GM21619 (cell line): ENCODE measurements around the gene PIGC.

ENCODE experiments used
- ATAC-seq: cut with Tn5 transposase; IDR thresholded peaks from one replicate; pipeline ENCODE4 v1.9.1; 2021; ENCODE audit not compliant: unreplicated experiment

The PIGC gene

DNA sequence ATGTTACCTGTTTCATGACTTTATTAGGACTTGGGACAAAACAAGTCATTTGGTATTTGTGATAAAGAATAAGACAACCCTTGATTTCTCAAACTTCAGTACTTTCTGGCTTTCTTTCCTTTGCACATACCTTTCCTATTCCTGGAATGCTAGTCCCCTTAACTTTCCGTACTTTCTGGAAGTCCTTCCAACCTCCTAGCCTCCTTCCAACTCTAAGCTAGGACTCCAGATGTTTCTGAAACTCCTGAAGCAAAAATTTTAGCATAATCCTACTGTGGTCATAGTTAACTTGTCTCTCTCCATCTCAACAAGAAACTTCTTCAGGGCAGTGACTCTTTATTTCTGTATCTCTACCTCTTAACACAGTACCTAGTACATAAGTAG is 43.2 kb downstream of the PIGC start:
- ATAC-seq = no peak

DNA sequence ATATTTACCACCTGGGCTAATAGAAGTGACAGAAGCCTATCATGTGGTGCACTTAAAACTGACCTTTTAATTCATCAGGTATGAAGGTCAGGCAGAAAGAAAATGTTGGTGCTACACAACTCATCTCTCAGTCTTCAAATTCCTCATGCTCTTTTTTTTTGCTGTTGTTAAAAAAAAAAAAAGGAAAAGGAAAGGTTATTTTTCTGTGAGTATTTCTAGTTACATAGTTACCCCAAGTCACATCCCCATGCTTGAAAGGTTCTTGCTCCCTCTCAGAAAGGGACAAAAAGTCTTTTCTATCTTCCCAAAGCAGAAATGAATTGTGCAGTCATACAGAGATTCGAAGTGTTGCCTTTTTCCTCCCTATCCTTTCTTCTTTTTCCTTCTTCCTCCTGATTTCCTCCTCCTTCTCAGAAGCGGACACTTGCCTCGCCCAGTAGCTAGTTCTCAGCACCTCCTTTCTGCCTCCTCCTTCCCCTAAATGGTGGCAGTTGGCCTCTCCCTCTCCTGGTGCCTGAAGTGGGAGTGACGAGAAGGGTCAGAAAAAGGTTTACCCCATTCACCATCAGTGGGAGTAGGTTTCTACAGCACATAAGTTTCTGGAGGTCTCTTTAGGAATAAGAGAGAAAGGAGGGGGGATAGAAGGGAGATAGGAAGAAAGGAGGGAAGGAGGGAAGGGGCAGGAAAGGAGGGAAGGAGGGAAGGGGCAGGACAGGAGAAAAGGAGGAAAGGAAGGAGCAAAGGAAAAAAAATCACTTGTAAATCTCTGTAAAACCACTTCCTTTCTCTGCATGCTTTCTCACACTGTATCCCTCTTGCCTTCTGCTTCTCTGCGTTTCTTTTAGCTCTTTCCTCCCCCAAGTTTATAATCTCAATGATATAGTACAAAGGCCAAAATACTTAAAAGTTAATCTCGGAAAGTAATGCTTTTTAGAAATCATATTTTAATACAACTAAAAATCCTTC is 43.8 kb downstream of the PIGC start:
- ATAC-seq = no peak

DNA sequence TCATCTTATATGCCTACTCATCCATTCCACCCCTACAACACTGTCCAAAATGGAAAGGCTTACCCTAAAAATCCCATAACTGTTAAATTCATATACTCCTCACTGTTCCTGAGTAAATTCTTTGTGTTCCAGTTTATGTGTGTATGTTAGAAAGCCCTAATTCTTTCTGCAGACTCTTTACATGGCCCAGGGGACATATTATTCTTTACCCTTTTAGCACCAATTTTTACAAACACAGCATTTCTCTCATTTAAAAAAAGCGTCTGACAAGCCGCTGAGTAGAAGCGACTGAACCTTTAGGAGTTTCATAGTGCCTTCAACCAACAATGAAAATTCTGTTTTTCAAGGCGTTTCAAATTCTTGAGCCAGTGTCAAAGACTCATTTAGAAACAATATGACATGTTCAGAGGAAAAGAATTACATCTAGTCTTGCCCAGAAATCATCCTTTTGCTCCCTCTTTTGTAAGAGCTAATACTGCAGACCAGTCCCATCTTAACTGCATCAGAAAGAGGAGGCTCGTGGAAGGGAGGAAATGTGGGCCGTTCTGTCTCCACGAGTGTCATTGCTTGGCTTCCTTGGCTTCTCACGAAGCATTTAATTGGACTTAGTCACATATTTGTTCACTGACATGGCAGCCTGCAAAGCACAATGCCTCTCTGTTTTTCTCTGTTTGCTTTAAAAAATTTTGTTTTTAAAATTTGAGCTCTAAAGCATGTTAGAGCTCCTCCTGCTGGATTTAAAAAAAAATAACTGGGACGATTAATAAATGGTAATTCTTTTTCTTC is 44.7 kb downstream of the PIGC start:
- ATAC-seq = no peak

DNA sequence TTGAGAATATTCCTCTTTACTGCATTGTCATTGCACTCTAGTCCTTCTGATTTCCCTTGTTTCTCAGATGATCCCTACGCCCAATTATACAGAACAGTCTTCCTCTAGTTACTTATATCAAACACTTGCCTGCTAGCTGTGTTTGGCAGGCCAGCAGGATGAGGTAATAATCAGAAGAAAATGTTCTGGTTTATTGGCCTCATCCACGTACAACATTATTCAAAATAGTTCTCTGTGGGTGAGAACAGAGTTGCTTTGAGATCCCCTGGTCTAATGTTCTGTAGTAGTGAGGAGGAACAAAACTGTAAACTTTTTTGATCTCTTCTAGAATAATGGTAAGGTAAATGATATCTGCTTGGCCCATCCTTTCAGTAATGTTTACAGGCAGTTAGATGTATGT is 45.7 kb downstream of the PIGC start:
- no peak for ATAC-seq

DNA sequence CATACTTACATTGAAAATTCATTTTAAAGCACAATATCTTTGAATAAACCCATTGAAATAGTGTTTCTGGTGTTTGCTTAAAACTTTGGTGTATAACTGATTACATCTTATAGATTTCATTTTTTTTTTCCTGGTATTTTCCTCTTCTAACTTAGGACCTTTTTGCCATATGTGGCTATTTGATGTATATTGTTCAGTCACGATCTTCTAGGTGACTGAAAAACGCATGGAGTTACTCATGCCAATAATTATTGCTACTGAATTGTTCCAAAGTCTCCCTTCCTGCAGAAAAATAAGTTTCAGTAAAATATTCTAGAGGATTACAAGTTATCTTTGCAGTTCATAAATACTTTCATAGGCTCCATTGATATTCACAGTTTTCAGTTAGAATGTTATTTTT is 46.2 kb downstream of the PIGC start:
- ATAC-seq = no peak

DNA sequence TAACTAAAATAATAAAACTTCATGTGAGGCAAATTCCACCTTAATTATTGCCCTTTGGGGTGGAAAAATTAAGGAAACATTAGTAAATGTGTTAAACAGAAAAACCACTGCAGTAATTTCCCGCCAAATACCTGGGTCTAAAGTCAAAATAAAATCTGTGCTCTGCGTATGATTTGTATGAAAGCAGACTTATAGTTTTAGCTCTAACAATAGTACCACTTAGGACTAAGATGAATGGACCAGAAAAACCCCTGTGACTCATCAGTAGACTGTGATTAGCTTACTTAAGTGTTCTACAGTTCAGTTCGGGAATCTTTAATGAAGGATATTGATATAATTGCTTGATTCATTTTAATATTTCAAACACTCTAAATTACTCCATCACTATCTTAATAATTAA is 46.6 kb downstream of the PIGC start:
- peak; percentile 34 for ATAC-seq

DNA sequence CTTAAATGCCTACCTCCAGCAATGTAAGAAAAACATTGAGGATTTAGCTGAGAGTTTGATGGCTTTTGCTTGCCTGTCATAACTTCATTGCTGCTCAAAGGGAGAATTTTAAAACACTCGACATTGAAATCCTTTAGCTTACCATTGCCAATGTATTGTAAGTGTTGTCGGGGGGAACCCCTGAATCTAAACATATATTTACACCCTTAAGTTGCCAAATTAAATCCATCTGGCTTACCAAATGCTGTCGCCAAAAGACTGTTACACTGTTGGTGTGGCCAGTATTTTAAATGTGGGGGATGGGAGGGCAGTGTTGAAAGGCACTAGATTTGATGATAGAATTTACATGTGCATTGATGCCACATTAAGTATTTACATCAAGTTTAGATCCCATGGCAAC is 48.3 kb downstream of the PIGC start:
- ATAC-seq = no peak

DNA sequence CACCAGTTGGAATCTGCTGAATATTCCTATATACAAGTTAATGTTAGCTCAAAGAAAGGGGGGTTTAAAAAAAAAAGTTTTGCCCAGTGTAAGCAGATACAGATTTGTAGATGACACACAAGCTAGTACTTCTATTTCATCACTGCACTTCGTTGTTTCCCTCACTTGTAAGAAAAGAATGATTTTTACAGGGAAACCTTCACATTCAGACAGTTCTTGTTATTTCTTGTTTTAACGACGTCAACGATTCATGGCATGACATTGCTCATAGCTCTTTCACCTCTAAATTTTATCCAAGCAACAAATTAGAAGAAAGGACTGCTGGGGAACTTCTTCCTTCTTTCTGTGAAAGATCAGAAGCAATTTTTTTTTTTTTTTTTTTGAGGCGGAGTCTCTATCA is 49.1 kb downstream of the PIGC start:
- no peak for ATAC-seq

DNA sequence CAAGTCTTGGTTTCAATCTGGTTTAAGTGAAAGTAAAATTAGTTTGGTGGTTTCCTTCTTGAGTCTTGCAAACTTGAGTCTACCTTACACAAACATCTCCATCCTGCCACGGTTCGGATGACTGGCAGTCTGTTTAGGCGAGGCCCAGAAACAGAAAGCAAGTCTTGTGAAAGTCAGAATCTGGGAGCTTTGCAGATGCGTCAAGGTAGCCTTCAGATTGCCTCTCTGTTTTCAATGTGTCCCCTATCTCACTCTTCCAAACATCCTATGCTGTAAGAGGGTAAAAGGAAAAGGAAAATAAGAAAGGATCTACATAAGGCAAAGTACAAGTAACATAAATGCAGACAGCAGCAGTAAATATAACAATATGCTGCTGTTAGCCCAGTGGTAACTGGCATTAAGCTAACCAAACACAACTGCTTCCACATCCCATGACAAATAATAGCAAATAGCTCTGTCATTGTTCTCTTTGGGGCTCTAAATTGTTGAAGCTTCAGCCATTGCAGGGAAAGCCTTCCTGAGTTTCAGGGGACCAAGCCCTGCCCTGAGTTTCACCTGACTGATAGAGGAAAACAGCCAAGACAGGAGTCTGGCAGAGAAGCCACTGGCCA is 49.6 kb downstream of the PIGC start:
- ATAC-seq = peak; percentile 81

DNA sequence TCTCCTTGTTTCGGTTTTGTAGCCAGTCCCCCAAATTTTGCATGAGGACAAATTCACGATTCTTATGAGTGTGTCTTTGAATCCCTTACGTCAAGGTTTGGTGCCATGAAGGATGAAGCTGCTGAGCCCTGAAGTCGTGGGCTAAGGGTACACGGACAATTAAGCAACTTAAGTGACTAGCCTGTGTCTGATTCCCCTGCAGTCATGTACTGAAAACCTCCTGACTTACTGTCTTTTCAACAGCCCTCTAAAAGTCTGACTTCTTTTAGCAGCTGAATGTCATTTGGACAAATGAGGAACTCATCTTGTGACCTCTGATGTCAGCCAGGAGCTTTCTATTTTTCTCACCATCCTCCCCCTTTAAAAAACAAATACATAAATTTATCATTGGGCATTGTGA is 50.5 kb downstream of the PIGC start:
- ATAC-seq = no peak

DNA sequence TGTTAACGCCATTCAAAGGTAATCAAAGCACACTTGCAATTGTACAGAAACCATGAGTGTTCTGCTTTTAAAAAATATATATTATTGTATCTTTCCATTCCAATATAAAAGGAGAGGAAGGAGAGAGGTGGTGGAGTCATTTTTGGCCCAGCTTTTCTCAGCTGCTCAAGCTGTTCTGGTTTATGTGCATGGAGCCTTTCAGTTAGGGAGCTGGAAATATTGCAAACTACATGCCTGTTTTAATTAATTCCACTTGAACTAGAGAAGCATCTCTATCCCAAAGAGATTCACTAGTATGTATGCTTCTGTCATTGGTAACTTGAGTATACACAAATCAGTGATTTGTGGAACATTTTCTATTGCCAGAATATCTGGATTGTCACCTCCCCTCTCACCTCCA is 51.9 kb downstream of the PIGC start:
- no peak for ATAC-seq
